GM19324 (cell line): ENCODE measurements around the gene NRG2.

Experiments
- ATAC-seq: cut with Tn5 transposase; IDR thresholded peaks from one replicate; pipeline ENCODE4 v1.9.1; 2021; ENCODE audit warnings: mild to moderate bottlenecking, moderate library complexity; ENCODE audit not compliant: unreplicated experiment, low FRiP score

NRG2 gene

GRCh38 chr5:139911425-139912120 is 131.5 kb downstream of the NRG2 start:
- no peak for ATAC-seq

- ATAC-seq: no peak
Observed at GRCh38 chr5:139910901-139911300, 132.2 kb downstream of the NRG2 start.

DNA sequence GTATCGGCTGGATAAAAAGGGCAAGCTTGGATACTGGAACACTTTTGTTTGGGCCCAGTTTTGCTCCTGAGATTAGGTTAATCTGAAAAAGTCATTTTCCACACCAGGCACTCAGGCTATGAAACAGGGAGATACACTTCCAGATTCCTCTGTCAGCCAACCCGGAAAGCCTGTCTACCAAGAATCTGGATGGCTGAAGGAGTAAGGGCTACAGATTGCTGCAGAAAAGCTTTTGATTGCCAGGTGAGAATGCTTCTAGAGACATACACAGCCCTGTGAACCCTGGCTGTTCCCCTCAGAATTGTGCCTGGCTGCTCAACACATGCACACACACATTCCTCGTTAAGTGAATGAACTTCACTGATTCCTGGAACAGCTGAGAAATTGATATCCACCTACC is 133.1 kb downstream of the NRG2 start:
- ATAC-seq: no peak

GRCh38 chr5:139908749-139909148 is 134.3 kb downstream of the NRG2 start:
- ATAC-seq: no peak

GRCh38 chr5:139906661-139907060 is 136.4 kb downstream of the NRG2 start:
- ATAC-seq: no peak

DNA sequence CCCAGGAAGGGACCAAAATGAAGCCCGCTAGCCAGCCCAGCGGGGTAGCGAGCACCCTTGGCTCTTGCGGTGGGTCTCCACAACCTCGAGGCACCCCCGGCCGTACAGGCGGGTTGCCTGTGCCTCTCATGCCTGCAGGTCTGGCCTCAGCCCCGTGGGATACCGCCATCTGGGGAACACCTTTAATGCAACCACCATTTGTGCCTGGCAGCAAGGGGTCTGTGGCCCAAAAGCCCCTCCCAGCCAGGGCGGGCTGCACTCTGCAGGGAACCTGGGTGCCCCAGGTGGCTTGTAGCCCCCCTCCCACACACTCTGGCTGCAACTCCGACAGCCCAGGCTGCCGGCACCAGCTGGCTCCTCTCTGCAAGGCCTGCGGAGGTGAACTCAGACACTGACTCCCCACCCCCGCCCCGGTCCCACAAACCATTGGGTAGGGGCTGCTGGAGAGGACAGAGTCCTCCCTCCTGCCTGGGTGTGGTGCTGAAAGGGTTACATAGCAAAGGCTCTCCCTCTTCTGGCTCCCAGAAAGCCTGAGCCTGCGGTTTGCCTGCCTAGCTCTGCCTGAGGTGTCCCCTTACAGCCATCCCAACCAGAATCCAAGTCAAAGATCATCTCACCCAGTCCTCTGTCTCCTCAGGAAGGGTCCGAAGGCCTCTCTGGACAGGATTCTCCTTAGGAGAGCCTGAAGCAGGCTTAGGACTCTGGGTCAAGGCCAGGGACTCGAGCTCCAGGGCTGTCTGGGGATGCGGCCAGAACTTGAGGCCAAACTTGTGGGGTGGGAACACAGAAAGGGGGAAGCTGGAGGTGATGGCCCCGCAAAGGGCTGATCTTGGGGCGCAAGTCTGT is 138.1 kb downstream of the NRG2 start:
- ATAC-seq: no peak

DNA sequence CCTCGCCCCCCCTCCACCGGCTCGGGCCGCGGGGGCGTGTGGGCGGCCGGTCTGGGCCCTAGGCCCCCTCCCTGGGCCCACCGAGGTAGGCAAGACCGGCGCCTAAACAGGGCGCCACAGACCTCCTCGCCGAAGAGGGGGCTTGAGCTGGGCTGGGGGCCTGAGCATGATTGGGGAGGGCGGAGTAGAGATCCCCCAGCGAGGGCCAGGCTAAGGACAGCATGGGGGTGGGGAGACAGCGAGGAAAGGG is 138.6 kb downstream of the NRG2 start:
- ATAC-seq: no peak

DNA sequence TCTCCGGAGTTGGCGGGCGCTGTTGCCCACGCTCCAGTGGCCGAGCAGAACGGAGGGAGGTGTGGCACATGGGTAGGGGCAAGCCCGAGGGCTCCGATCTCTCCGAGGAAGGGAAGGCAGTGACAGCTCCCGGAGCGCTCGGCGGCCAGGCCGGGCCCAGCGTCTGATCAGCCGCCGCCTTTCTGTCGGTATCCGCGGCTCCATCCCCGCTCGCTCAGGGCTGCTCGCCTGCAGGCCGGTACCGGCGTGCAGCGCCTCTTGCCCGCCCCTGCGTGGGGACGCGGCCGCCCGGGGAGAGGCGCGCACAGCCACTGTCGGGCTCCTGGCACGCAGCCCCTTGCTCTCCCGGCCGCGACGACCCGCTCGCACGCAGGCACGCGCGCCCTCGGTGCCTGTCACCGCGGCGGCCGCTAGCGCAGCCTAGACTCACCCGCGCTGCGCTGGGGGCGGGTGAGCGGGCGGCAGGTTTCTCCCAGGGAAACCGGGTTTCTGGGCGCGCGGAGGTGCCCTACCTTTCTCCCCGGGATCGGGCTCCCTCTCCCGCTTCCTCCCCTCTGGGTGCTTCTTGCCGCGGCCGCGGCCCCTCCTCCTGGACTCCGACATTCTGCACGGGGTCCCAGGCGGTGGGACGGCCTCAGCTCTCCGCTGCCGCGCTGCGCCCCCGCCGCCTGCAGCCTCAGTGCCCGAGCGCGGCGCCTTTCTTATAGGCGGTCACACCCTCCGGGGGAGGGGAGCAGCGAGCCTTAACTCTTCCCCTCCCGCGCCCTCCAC is 139.1 kb downstream of the NRG2 start:
- ATAC-seq: no peak

DNA sequence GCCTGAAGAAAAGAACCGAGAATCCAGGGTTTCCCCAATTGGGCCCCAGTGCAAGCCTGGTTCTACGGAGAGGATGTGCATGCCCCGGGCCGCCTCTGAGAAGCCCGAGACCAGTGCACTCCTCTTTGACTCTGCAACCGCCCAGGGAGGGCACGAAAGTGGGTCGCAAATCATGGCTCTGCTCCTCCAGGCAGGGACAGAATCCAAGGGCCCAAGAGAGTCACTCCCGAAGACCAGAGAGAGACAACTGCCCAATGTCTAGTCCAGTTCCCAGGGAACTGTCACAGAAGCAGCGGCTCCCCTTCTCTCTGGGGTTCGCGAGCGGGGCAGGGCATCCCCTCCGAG is 139.7 kb downstream of the NRG2 start:
- ATAC-seq: no peak

GRCh38 chr5:139901986-139902385 is 141.1 kb downstream of the NRG2 start:
- no peak for ATAC-seq

DNA sequence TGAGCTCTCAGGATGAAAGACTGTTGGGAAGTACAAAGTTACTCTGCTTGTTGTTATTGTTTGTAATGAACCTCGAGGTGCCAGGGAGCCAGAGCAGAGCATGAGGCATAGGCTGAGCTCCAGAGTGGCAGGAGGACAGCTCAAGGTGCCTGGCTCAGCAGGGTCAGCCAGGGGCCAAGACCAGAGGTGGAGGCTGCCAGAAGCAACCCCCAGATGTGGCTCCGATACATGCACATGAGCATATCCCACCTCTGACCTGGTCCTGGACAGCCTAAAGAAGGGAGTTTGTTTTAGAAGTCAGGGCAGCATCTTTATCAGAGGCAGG is 141.9 kb downstream of the NRG2 start:
- no peak for ATAC-seq

DNA sequence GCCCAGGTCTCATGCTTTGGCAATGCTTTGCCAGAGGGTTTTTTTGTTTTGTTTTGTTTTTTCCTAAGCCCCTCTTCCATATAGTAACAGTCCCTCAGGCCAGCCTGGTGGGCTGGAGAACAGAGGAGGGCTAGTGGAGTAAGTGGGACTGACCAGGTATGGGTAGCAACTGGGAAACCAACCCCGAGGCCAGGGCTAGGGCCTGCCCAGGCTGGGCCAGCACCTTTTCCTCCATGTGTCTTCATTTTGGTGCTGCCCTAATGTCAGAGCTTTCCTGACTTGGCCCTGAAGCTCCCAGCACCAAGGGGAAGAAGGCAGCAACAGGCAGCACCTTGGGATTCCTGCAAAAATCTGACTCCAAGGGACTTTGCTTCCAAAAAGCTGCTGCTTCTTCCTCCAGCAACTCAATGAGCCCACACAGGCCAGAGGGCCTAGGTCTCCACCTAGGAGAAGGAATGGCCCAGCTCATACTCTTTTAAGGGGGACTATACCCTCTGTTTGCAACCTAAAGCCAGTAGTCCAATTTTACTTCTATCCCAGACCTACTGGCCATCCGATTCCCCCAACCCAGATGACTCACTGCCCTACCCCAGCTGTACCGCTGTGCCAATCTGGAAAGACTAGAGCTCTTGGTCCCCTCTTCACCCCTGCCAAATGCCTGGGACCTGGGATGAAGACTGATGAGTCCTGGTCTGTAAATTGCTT is 142.4 kb downstream of the NRG2 start:
- ATAC-seq: no peak

DNA sequence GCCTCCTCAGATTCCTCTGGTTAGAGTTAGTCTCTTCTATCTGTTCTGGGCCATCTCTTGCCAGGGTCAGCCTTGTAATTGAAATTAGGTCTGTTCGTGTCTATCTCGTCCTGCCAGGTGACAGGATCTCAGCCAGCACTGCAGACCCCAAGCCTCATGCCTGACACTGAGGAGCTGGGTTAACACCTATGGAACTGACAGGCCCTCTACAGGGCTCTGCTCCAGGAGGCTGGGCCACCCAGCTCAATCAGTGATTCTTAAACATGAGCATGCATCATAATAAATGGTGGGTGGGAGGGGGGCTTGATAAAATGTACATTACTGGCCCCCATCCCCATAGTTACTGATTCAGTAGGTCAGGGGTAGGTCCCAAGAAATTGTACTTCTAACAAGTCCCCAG is 144.1 kb downstream of the NRG2 start:
- ATAC-seq: no peak

GRCh38 chr5:139897982-139898381 is 145.1 kb downstream of the NRG2 start:
- no peak for ATAC-seq

GRCh38 chr5:139897342-139897741 is 145.8 kb downstream of the NRG2 start:
- ATAC-seq: no peak

DNA sequence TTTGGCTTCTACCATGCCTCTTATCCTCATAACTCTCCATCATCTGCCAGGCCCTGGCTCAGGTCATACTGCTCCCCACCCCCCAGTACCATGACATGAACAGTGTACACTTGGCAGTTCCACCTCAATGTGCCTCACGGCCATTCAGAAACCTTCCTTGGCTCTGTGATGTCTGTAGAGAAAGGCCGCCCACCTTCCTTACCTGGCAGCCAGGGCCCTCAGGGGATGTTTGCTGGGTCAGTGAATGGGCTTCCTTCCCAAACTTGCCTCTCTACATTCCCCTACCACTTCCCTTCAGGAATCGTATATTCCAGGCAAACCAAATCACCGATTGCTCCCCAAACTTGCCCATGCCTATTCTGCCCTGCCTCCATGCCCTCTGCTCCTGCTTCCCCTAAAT is 146.4 kb downstream of the NRG2 start:
- ATAC-seq: no peak

DNA sequence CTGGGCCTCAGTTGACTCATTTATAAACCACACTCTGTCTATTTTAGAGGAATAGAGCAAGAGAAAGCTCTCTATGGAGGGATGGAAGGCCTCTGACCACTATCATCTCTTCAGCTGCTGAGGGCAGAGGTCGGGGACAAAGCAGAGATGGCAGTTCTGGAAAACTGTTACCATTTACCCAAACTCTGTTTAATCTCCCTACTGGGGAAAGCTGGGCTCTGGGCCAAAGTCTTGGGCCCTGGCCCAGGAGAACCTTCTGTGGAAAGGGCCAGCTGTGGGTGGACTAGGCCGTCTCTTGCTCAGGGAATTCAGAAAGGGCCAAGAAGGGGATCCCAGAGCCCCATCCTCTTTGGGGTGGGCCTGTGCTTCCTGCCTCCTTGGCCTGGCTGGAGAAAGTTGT is 147.5 kb downstream of the NRG2 start:
- ATAC-seq: no peak

DNA sequence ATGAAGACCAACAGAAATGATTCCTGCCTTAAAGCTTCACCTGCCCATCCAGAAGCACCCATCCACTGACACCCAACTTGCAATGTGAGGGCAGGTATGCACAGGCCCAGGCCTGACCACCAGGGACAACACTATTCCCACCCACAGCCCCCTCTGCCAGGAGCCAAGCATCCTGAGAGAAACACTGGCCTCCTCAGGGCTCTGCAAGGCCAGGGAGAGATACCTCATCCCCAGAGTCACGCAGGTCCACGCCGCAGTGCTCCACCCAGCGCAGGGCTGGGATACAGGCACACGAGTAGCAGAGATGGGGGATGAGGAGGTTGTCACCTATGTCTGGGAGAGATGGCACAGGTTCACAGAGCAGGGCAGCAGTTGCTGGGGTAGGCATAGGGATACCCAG is 148.1 kb downstream of the NRG2 start:
- ATAC-seq: no peak

- no peak for ATAC-seq
Observed at GRCh38 chr5:139893873-139894272, 149.2 kb downstream of the NRG2 start.

GRCh38 chr5:139889410-139889809 is 153.7 kb downstream of the NRG2 start:
- no peak for ATAC-seq

GRCh38 chr5:139888370-139888769 is 154.7 kb downstream of the NRG2 start:
- no peak for ATAC-seq
